PC-9 (cell line): ENCODE results near the gene TMEM132E. TPM values are rescaled to one million over a fixed set of nuclear protein-coding genes. Genes with fewer than 3 reads are reported as not detected.

Experiments
- BruUV-seq: library from RNA; stranded (reverse); fragments of 400-500 nt; replicated peaks from 2 replicates; lab custom pipeline; 2021; lab: Mats Ljungman, UMichigan
- CTCF ChIA-PET: fragments of 300-600 bp; sonication (Branson Sonifier 250); formaldehyde crosslinking; loops from one replicate; lab custom pipeline; 2022; ENCODE audit warnings: antibody characterized with exemption; lab: Charles Lee
- POLR2A ChIA-PET: fragments of 300-600 bp; sonication (Branson Sonifier 250); formaldehyde crosslinking; loops from one replicate; lab custom pipeline; 2022; ENCODE audit warnings: antibody characterized with exemption; ENCODE audit not compliant: unreplicated experiment; lab: Charles Lee
- DNase-seq, 2 experiments: peaks; one replicate each; pipeline versions ENCODE4 v3.0.0 to v3.0.0-alpha.2; 2015 to 2022; ENCODE audit warnings: mixed read lengths in 1 of 2
- H2AFZ ChIP-seq: fragments of 200-600 bp; sonication (generic); 2 replicates; pipeline ENCODE4 v1.8.1; 2017; ENCODE audit warnings: antibody characterized with exemption
- H3F3A ChIP-seq: fragments of 200-600 bp; sonication (generic); 2 replicates; pipeline ENCODE4 v1.8.1; 2017; ENCODE audit warnings: antibody characterized with exemption, mild to moderate bottlenecking, low read depth; ENCODE audit not compliant: insufficient read depth
- H3K27ac ChIP-seq: fragments of 200-600 bp; sonication (generic); 2 replicates; pipeline ENCODE4 v1.6.1; 2016; ENCODE audit warnings: mixed run types
- H3K27me3 ChIP-seq: fragments of 200-600 bp; sonication (generic); 2 replicates; pipeline ENCODE4 v1.6.1; 2016; ENCODE audit warnings: low read depth, mixed run types; ENCODE audit not compliant: insufficient read depth
- H3K36me3 ChIP-seq: fragments of 200-600 bp; sonication (generic); 2 replicates; pipeline ENCODE4 v1.6.1; 2016; ENCODE audit warnings: low read depth, mixed run types
- H3K4me1 ChIP-seq: fragments of 200-600 bp; sonication (generic); replicated peaks from 2 replicates; pipeline ENCODE4 v1.6.1; 2016; ENCODE audit warnings: mixed run types; ENCODE audit not compliant: insufficient read depth
- H3K4me2 ChIP-seq: fragments of 200-600 bp; sonication (generic); 2 replicates; pipeline ENCODE4 v1.6.1; 2017; ENCODE audit warnings: mixed run types
- H3K4me3 ChIP-seq: fragments of 200-600 bp; sonication (generic); 2 replicates; pipeline ENCODE4 v1.6.1; 2016; ENCODE audit warnings: mixed run types
- H3K79me2 ChIP-seq: fragments of 200-600 bp; sonication (generic); 2 replicates; pipeline ENCODE4 v1.6.1; 2017; ENCODE audit warnings: low read depth, mixed run types
- H3K9me2 ChIP-seq: fragments of 200-600 bp; sonication (generic); 2 replicates; pipeline ENCODE4 v1.8.1; 2017; ENCODE audit warnings: mild to moderate bottlenecking; ENCODE audit not compliant: insufficient read depth
- H3K9me3 ChIP-seq: fragments of 200-600 bp; sonication (generic); 2 replicates; pipeline ENCODE4 v1.8.1; 2016; ENCODE audit warnings: low read depth; ENCODE audit not compliant: insufficient read depth
- H4K20me1 ChIP-seq: fragments of 200-600 bp; sonication (generic); 2 replicates; pipeline ENCODE4 v1.8.1; 2017; ENCODE audit not compliant: insufficient read depth
- CTCF ChIP-seq: fragments of 200-600 bp; sonication (generic); conservative IDR thresholded peaks from 2 replicates; pipeline ENCODE4 v1.6.1; 2017; ENCODE audit warnings: mixed run types, antibody characterized with exemption, mild to moderate bottlenecking, moderate library complexity
- EZH2 ChIP-seq: fragments of 200-600 bp; sonication (generic); IDR thresholded peaks from 2 replicates; pipeline ENCODE4 v1.8.0; 2017; ENCODE audit warnings: antibody characterized with exemption, low read depth
- intact Hi-C: fragments of 100-400 bp; cut with micrococcal nuclease; formaldehyde crosslinking; loops from one replicate; pipeline ENCODE4 v1.10.0; 2022; ENCODE audit not compliant: unreplicated experiment
- total RNA-seq: library from RNA; stranded (reverse); gene quantifications from 2 replicates; pipeline ENCODE4 v1.2.3, GENCODE V29; 2021

Gene TMEM132E
- total RNA-seq, 1 experiment from 2014 or later, result not detected

GRCh38 chr17:34641368-34641767 lies 62.0 kb downstream of the TMEM132E start:
- TF ChIP-seq CTCF (no peak), EZH2 (no peak)
- Histone ChIP-seq H3K9me3 (no peaks in the 10 kb centered on the region), H3K9me2 (no peaks in the 10 kb centered on the region), H3K4me2 (no peak overlapping the region), H3K4me1 (no peaks in the 10 kb centered on the region), H2AFZ (no peak overlapping the region), H3F3A (no peaks in the 10 kb centered on the region), H4K20me1 (no peaks in the 10 kb centered on the region), H3K27me3 (peaks cover 92% of the 10 kb centered on the region), H3K4me3 (no peak overlapping the region), H3K36me3 (no peaks in the 10 kb centered on the region), H3K27ac (no peak overlapping the region), H3K79me2 (no peaks in the 10 kb centered on the region)
- no peak for DNase-seq
- no TSS peak for BruUV-seq
- ChIA-PET POLR2A (interaction anchor here (0.5 kb wide), 1 partner anchor 807 kb away, joined by 4 read pairs; the partner anchor contains the start of gene SLFN13), CTCF (no interaction called here)
- intact Hi-C loops, result no loop called here

- peaks cover 97% of the 10 kb centered on the region for H3K27me3 ChIP-seq
- intact Hi-C loops, result no loop called here
Measured at GRCh38 chr17:34644941-34645550, 65.7 kb downstream of the TMEM132E start.

GRCh38 chr17:34645594-34645993 lies 66.2 kb downstream of the TMEM132E start:
- no peaks in the 10 kb centered on the region for H4K20me1 ChIP-seq
- TF ChIP-seq CTCF (no peak), EZH2 (no peak)
- BruUV-seq, result no TSS peak
- POLR2A ChIA-PET, result no interaction called here
- intact Hi-C loops, result no loop called here
- no peak overlapping the region for H3K4me2 ChIP-seq
- no peak overlapping the region for H3K27ac ChIP-seq
- no peaks in the 10 kb centered on the region for H3K9me2 ChIP-seq
- H3K4me3 ChIP-seq, result no peak overlapping the region
- H3K79me2 ChIP-seq, result no peaks in the 10 kb centered on the region
- DNase-seq, result no peak
- no peak overlapping the region for H2AFZ ChIP-seq
- H3F3A ChIP-seq, result no peaks in the 10 kb centered on the region
- peaks cover 97% of the 10 kb centered on the region for H3K27me3 ChIP-seq
- CTCF ChIA-PET, result no interaction called here
- no peaks in the 10 kb centered on the region for H3K9me3 ChIP-seq
- no peaks in the 10 kb centered on the region for H3K4me1 ChIP-seq
- H3K36me3 ChIP-seq, result no peaks in the 10 kb centered on the region

More at GRCh38 chr17:34644941-34645550, 65.7 kb downstream of the TMEM132E start:
- DNase-seq, result no peak
- Histone ChIP-seq H3K4me1 (no peaks in the 10 kb centered on the region), H3K79me2 (no peaks in the 10 kb centered on the region), H3K4me3 (no peak overlapping the region), H2AFZ (no peak overlapping the region), H3K27ac (no peak overlapping the region), H3K4me2 (no peak overlapping the region), H3K9me3 (no peaks in the 10 kb centered on the region), H3K36me3 (no peaks in the 10 kb centered on the region), H4K20me1 (no peaks in the 10 kb centered on the region), H3F3A (no peaks in the 10 kb centered on the region), H3K9me2 (no peaks in the 10 kb centered on the region)
- TF ChIP-seq EZH2 (no peak), CTCF (no peak)
- ChIA-PET CTCF (no interaction called here), POLR2A (no interaction called here)
- BruUV-seq, result no TSS peak
